CD1c-positive myeloid dendritic cell (primary cell): ENCODE results near the gene KIRREL3.

Experiments
- DNase-seq: peaks from one replicate; pipeline ENCODE4 v3.0.0-alpha.2; 2016; ENCODE audit errors: extremely low spot score

KIRREL3 gene

DNA sequence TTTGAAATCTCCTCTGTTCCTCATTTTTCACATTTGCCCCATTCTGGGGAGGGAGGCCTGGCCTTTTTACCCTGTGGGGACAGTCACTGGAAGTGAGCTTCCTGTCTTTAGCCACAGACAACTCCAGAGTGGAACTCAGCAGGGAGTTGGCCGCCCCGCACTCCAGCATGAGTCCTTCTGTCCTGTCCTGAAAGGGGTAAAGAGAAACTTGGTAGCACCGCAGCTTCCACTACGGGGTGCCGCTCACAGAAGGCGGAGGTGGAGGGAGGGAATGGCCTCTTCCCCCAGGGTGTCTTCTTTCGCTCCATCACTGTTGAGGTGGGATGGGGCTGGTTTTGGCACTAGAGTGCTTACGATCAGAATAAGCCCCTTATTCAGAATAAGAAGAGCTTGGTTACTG, 512.9 kb downstream of the KIRREL3 start:
- DNase-seq = no peak

DNA sequence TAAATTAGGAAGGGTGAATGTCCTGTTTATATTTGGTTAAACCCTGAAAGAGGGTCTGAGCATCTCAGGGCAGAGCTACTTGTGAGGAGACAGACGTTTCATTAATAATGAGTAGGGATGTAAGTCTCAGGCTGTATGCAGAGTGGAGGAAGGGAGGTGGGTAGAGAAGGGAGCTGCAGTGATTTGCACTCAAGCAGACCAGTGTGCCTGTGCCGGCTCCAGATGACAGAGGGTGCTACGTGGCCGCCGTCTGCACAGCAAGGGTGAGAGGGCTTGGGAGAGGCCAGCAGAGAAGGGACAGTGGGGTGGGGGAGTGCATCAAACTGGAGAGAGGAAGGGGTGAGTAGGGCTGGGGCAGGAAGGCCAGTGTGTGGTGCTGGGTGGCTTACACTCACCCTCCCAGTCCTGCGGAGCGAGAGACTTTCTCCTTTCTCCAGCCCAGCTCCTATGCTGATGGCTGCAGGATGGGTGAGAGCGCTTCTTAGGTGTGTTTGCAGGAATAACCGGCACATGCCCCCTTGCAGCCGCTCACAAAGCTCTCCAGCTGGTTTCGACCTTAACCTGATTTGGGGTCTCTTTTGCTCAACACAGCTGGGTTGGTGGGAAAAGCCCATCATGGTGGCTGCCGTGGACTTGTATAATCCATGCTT, 514.5 kb downstream of the KIRREL3 start:
- DNase-seq = no peak

DNA sequence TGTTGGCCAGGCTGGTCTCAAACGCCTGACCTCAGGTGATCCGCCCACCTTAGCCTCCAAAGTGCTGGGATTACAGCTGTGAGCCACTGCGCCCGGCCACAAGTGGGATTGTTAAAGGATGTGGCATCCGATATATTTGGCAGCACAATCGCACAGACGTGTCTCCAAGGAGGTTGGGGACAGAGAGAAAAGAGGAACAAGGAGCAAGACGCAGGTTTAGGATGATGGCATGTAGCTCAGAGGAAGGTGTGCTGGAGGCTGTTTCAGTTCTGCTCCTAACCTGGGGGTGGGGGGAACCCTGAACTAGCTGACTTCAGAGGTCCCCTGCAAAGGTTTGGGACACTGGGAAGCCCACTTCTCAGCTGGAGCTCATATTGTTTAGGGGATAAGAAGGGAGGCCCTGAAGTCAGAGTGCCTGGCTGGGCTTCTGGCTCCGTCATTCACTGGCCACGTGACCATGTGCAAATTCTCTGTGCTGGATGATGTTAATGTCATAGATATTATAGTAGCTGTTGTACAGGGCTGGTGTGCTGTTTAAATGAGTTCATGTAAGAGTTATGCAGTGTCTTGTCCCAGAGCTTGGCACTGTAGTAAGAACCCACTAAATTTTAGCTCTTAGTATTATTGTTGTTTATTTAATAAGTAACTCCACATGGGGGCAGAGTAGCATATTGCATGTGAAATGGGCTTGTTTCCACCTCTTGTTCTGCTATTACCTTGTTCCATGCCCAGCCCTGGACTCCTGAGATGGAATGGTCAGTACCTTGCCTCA, 515.4 kb downstream of the KIRREL3 start:
- no peak for DNase-seq

DNA sequence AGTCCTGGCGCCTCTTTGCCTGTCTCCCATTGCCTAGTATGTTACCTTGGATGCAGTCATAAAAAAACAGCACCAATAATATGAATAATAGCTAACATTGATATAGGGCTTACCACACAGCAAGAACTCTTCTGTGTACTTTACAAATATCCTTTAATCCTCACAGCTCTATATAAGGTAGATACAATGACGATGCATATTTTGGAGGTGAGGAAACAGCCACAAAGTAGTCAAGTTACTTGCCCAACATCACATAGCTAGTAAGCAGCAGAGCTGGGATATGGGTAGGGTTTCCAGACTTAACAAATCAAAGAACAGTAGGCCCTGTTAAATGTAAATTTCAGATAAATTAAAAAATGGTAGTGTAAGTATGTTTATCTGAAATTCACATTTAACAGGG, 516.3 kb downstream of the KIRREL3 start:
- DNase-seq = no peak

DNA sequence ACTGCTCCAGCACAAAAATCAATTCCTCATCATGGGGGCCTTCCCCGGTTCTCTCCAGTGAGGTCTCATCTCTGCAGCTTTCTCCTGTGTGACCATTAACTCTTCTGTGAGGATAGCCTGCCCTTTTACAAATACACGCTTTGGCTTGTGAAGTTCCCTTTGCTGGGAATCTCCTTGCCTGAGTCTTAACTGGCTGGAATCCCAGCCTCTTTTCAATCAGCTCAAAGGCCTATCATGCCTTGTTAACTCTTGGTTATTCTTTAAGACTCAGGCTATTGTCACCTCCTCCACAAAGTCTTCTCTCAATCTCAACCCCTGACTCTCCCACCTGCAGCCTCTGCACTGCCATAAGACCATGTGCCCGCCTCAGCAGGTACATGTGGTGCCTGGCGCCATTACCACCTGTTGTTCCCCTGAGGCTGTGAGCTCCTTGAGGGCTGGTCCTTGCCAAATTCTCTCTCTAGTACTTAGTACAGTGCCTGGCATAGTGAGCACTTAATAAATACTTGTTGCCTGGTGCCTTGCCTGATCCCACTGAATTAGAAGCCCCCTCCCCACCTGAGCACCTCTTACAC, 516.9 kb downstream of the KIRREL3 start:
- no peak for DNase-seq

DNA sequence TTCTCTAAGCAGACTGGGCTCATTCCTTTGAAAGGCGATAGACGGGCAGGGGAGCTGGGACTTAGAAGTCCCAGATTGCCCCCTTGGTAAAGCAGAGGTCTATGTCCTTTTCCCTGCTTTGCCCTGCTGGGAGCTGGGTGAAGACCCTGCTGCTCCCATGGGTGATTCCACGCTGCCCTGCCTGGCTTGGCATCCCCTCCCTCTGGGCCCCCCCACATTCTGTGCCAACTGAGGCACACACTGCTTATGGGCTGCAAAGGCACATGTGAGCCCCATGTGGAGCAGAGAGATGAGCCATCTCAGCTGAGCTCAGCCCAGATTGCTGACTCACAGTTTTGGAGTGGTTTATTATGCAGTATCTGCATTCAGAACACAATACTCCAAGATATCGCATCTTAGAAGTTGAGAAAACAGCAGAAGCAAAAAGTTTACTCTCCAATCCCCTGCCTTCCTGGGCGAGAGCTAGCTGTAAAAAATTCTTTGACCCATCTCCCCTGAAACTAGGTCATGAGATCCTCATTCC, 517.9 kb downstream of the KIRREL3 start:
- DNase-seq = no peak

DNA sequence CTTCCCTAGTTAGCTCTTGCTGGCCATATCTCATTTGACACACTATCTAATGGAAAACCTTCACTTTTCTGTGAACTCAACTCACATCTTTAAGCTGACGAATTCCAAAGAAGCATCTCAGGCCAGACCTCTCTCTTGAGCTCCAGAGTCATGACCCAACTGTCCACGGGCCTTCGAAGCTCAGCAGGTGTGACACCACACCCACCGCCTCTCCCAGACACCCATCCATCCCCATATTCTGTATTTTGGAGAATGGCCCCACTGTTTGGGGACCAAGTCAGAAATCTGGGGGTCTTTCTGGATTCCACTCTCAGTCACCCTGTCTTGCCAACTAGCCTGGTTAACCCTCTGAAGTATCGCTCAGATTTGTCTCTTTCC, 519.3 kb downstream of the KIRREL3 start:
- DNase-seq = no peak

DNA sequence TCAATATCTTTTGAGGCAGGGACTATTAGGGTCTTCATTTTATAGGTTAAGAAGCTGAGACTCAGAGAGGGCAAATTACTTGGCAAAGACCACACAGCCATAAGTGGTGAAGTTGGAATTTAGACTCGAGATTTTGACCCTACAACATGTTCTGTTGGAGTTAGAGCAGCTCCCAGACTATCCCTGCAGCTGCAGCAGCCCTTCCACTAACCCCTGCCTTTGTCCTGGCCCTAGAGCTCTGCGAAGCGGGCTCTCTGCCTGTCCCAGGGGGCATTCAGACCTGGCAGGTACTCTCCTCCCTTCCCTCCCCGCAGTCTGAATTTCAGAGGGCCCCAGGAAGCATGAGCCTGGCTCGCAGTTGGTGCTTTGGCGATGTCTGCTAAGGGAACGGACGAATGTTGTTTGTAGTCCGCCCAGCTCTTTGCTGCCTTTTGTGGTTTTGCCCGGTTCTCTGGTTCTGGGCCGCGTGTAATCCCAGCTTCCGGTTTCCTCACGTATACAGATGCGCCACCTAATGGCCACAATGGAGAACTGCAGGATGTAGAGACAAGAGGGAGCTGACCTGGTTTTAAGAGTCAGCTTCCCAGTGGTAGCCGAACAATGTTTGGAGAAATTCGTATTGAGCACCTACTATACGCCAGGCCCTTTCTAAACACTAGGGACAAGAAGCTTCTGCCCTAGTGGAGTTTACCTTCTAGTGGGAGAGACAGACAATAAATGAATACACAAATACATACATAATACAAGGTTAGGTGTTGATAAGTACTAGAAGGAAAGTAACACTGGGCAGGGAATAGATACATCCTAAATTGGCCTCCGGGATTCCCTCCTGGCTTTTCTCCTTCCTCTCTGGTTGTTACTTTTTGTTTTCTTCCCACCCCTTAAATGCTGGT, 519.9 kb downstream of the KIRREL3 start:
- peak; percentile 87 for DNase-seq

DNA sequence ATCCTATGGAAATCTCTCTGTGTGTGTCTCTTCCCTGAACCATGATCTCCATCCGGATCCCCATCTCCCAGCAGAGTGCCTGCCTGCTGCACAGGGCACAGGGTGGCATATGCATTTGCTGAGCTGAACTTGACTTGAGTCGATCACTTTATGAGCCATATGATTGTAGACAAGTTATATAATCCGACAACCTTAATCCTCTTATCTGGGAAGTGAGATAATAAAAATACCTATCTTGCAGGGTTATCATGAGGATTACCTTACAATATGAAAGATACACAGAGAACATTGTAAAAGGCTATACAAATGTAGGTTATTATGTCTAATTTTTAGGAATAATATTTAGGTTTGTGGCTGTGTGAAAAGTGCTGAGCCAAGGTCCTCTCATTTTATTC, 520.6 kb downstream of the KIRREL3 start:
- DNase-seq = no peak

DNA sequence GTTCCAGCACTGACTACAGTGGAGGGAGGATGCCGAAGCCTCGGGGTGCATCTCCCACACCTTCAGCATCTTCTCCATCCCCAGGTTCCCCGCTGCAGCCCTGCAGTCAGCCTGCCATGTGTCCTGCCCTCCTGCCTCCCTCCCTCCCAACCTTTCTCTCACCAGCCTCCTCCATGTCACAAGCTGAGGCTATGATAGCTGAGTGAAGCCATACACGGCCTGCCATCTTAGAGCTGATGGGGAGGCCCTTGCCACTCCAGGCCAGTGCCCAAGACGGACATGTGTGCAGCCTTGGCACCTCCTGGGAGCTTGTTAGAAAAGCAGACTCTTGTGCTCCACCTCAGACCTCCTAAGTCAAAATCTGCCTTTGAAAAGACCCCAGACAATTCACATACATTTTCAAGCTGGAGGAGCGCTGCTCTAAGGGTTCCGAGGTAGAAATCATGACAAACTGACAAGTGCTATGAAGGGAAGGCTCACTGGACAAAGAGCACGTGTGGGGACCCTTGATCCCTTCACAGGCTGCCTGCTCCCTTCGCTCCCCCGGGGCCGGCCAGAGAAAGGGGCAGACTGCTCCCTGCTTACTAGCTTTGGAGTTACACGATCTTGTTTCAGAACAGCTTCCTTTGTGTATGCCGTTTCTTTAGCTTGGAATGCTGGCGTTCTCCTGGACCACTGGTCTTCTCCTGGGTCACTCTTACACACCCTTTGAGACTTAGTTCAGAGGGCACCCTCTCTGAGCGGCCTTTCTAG, 521.2 kb downstream of the KIRREL3 start:
- no peak for DNase-seq

DNA sequence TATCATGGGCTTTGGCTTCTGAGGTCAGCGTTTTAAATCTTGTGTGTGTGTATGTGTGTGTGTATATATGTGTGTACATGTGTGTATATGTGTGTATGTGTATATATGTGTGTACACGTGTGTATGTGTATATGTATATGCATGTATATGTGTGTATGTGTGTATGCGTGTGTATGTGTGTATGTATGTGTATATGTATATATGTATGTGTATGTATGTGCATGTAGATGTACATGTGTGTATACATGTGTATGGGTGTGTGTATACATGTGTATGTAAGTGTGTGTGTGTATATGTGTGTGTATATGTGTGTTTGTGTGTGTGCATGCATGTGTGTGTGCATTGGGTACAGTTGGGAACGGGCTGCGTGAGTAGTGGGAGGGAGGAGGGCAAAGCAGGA, 522.1 kb downstream of the KIRREL3 start:
- DNase-seq = no peak

DNA sequence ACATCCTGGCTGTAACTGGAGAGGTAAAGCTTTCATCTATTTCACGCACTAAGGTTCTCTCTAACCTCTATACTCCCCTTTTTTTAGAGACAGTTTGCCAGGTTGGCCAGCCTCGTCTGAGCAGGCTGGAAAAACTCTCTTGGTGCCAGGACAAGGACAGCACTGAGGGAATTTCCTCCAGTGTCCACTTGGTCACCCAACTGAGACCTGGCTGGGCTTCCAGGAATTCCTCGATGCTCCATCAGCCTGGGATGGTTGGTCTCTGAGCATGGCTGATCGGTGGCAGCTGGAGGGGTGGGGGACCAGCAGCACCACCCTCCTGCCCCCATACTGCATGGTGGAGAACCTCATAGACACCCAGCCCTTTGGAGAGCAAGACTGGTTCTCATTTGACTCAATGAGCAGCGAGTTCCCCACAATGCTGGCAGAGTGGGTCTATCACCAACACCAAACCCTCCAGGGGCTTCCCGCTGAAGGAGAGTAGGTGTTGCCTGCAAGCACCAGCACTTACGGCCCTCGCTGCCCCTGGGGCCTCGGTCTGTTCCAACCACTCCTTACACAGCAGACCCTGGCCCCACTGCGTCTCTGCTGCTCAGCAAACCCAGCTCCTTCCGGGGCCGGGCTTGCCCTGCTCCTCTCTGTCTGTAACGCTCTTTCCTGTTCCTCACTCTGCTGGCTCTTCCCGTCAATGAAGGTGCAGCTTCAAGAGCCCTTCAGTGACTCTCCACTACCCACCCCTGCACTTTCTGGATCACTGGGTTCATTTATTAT, 522.9 kb downstream of the KIRREL3 start:
- DNase-seq = no peak

DNA sequence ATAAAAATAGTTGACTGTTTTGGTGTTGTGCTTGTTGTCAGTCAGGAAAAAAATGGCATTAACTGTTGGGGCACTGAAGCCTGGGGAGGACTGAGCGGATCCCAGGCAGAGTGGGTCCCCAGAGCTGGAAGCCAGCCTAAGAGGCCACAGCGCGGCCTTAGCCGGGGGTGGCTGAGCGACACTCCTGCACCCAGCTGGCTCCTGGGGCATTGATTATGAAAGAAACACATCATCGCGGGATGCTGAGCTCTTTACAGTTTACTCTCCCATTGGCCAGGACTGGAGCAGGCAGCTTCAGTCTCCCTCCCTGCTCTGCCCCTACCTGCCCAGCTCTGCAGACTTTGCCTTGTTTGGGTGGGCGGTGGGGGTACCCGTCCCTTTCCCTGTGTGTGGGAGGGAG, 523.6 kb downstream of the KIRREL3 start:
- no peak for DNase-seq

DNA sequence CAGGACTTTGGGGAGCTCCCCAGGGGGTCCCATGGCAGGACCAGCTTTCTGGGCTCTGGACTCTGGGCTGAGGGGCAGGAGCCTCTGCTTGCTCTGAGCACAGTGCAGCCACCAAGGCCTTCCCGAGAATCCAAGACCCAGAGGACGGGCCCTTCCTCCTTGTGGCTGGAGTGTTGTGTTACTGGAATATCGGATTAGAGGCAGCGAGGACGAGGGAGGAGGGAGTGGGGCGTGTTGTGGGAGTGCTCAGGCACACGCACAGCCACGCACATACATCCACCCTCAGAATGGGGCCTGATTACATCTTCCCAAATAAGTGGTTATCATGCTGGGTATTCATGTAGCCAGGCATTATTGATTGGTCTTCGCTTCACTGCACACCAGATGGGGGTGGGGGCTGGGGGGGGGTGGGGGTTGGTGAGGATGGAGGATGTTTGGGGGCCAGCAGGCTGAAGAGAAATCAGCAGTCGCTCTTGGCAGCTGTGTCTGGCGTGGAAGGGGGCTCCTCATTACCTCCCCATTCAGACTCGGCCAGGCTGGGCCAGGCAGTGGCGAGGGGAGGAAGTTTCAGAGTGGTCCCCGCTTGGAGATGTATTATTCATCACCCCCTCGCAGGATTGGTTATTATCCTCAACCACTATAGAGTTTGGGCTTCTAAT, 524.2 kb downstream of the KIRREL3 start:
- DNase-seq = no peak

DNA sequence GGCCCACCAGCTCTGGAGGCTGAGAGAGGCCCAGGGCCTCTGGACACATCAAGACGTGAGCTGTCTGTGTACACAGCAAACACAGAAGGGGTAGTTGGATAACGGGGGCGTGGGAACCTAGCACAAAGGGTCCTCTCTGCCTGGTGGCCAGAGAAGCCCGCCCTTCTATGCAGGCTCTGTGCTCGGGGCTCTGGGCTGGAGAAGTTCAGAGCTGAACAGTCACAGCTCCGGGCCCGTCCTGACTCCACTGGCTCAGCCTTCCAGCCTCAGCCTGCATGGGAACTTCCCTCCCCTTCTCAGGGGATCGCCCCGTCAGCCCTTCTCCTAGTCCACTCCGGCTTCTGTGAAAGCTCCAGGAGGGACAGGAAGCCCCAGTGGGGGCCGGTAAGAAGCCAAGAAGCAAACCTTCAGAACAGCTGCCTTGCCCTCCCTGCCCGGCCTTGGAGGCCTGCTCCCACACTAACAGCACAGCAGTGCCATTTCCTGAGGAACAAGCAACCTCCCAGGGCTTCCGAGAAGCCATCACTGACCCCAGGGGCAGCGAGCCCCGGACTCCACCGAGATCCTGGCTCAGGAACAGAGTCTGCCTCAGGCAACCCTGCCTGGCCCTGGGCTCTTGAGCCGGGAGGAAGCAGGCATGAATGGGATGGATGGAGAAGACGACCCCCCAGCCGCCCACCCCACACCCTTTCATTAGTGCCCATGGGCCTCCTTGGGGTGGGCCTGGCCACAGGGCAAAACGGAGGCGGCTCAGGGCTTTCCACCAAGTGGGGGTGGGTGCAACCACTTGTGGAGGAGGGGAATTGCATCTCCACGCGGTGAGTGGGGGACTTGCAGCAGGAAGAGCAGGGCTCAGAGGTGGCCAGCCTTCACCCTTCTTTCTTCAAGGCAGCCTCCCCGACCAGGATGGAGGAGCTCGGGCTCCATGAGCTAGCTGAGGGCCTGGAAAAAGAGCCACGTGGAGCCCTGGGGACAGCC, 525.3 kb downstream of the KIRREL3 start:
- no peak for DNase-seq

DNA sequence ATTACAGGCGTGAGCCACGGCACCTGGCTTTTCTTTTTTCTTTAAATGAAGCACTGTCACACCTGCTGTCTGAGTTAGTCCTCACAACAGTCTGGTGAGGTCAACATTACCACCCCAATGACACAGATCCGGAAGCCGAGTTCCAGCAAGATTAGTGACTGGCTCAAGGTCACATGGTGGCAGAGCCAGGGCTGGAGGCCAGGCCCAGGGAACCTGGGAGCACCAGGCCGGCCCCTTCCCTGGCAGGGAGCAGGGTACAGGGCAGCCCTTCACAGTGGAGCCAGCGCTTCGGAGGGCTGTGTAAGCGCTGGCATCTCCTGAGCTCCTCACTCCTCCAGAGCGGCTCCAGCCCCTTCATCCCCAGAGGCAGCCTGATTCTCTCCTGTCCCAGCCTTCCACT, 526.4 kb downstream of the KIRREL3 start:
- no peak for DNase-seq

DNA sequence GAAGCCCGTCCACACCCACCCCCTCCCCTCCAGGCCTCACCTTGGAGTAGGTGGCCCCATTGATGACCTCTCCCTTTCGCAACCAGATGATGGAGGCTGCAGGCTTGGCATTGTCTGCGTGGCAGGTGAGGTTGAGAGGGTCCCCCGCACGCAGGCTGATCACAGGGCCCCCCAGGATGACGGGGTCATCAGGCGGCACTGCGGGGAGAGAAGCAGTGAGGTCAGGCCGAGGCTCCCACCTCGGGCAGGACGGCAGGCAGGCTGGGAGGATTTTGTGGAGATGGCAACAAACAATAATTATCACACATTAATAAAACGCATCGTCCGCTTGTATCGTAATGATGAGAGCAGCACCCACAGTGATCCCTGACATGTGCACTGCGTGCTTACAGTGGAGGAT, 527.3 kb downstream of the KIRREL3 start:
- DNase-seq = no peak

DNA sequence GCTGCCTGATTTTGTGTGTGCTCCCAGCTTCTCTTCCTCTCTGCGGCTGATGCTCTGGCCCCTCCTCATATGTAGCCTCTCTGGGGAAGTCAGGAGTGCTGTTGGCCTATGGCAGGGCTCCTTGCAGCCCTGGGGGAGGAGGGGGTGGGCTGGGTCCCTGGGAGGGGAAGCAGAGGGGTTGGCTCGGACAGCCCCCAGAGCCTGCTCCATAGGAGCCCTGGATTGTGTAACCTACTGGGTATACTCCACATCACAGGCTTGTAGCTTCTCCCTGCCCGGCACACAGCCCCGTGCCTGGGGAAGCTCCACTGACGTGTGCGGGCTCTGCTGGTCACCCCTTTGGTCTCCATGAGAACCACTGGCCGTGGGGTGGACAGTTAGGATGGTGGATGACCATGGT, 531.3 kb downstream of the KIRREL3 start:
- DNase-seq = no peak

DNA sequence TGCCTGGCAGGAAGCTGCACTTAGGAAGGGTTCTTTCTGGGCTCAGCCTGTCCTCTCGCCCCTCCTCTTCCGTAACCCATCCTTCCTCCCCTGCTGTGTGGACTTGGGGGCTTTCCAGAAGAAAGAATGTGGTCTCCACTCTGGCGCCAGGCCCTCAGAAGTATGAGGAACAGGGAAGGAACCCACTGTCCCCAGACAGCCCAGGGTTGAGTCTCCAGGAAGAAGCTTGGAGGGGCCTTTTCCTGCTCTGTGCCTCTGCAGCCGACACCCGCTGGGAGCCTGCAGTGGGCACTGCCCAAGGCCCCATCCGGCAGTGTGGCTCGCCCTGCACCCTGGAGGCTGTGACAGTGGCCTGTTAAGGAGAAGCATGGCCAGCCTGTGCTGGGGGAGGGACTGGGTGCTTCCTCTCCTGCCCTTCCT, 532.5 kb downstream of the KIRREL3 start:
- DNase-seq = no peak
